ENCODE measurements around the gene PRR29.

PRR29 gene

GRCh38 chr17:64036198-64036922, 38.2 kb downstream of the PRR29 start:
- DNase-seq (ENCODE audit: low read depth), result no peak
- H3K4me3 ChIP-seq (ENCODE audit: low read depth, low read length), result no peak overlapping the region

GRCh38 chr17:64037180-64037579, 39.0 kb downstream of the PRR29 start:
- no peak for DNase-seq (ENCODE audit: low read depth)
- no peak overlapping the region for H3K4me3 ChIP-seq (ENCODE audit: low read depth, low read length)

DNA sequence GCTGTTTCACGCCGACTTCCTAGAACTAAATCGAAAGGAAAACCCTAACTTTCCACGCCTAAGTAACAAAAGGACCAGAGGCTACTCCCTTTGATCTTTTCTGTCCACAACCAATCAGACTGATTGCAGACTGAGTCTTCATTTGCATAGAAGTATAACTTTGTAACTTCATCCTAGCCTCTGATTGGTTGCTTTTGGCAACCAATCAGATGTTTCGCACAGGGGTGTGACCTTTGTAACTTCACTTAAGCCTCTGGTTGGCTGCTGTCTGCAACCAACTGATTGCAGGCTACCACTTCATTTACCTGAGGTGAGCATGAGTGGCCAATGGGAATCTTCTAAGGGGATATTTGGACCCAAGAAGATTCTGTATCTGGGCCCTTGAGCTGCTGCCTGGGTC, 39.7 kb downstream of the PRR29 start:
- no peak for DNase-seq (ENCODE audit: low read depth)
- H3K4me3 ChIP-seq (ENCODE audit: low read depth, low read length), result no peak overlapping the region

GRCh38 chr17:64038331-64039105, 40.4 kb downstream of the PRR29 start:
- no peak for DNase-seq (ENCODE audit: low read depth)
- H3K4me3 ChIP-seq (ENCODE audit: low read depth, low read length), result no peak overlapping the region

DNA sequence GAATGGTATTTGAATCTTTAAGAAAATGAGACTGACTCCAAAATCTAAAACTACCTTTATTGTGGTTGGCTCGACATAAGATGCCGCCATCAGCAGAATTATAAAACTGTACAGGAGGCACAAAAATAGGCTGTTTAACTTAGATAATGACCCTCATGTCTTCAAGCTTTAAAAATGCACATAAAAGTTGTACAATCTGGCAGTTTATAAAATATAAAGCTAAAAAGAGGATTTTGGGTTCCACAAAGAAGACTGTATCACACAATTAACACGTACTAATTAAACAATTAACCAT, 40.9 kb downstream of the PRR29 start:
- no peak for DNase-seq (ENCODE audit: low read depth)

GRCh38 chr17:64040206-64040605, 42.1 kb downstream of the PRR29 start:
- DNase-seq (ENCODE audit: low read depth), result no peak
- H3K4me3 ChIP-seq (ENCODE audit: low read depth, low read length), result no peak overlapping the region

More for the DNA sequence above, 40.9 kb downstream of the PRR29 start:
- H3K4me3 ChIP-seq (ENCODE audit: low read depth, low read length), result no peak overlapping the region

DNA sequence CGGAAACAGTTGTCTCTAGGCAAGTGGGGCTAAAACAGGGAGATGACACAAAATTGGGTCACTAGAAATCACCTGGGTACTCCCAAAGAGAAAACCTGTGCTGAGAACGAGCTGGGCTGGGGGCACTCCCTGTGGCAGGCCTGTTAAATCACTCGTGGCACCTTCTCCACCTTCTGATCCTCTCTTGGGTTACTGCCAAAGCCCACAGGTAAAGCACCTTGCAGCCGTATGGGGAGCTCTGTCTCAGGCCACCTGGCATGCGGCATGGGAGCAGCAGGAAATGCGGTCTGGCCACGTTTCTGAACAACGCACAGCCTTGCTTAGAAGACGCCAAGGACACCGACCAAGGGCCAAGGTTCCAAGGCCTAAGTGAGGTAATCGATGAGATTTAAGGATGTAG, 43.8 kb downstream of the PRR29 start:
- DNase-seq (ENCODE audit: low read depth), result no peak
- no peak overlapping the region for H3K4me3 ChIP-seq (ENCODE audit: low read depth, low read length)

DNA sequence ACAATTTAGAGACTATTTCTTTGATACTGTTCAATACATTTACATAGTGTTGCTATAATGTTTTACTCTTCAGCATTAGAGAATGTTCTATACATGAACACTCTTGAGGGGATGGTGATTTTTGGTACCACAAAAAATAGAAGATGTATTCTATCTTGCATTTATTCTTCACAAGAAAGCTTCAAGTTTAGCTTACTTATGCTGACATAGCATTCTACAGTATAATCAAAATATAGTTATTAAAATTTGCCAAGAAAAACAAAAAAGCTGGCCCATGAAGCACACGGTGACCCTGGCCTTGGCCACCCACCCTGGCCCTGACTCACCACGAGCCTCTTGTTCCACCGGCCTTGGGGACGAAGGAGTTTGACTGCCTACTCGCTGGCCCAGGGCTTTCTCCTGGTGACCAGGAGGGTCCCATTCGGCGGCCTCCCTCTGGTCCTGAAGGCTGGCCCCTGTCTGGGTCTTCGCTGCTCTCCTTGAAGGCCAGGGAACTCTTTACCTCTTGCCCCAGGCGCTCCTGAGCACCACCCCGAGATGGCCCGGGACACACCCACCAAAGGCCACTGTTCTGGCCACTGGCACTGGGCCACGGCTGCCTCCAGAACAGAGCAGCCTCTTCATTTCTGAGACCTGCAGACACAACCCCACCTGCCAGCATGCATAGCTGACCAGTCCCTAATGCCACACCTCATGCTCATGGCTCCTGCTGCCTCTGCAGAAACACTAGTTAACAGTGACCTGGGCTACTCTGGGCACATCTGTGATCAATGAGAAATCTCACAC, 44.7 kb downstream of the PRR29 start:
- DNase-seq (ENCODE audit: low read depth), result no peak

DNA sequence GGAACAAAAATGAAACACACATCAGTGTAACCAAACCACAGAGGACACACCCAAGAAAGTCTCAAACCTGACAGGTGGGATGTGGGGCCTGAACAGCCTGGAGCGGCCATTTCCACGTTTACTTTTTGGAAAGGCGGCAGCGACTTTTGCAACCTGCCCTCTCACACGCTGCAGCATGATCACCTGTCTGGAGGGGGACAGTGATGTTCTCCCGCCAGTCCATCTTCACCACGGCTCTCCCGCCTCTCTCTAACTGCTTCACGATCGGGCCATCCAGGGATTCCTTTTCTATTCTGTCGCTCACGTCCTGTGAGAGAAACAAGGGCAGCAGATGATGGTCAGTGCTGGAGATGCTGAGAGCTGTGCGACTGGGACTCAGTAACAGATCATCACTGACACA, 47.0 kb downstream of the PRR29 start:
- no peak overlapping the region for H3K4me3 ChIP-seq (ENCODE audit: low read depth, low read length)
- DNase-seq (ENCODE audit: low read depth), result no peak

More for the DNA sequence above, 44.7 kb downstream of the PRR29 start:
- no peak overlapping the region for H3K4me3 ChIP-seq (ENCODE audit: low read depth, low read length)

GRCh38 chr17:64048805-64049204, 50.7 kb downstream of the PRR29 start:
- no peak overlapping the region for H3K4me3 ChIP-seq (ENCODE audit: low read depth, low read length)
- no peak for DNase-seq (ENCODE audit: low read depth)

- no peak overlapping the region for H3K4me3 ChIP-seq (ENCODE audit: low read depth, low read length)
- no peak for DNase-seq (ENCODE audit: low read depth)
Observed at GRCh38 chr17:64051153-64051552, 53.0 kb downstream of the PRR29 start.

DNA sequence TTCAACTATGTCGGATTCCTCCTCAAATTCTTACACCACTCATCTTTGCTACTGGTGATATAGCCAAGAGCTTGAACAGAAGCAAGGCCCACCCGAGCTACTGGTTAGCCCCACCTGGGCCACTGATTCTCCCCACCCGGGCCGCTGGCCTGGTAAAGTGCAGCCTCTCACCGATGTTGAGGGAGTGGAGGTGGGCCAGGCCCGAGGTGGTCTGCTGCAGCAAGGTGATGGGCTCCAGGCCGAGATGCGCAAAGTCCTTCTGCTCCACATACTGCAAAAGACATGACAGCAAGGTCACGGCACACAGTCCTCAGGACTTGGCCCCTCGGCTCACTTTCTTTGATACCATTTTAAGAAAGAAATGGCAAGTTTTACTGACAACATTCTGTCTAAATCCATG, 55.0 kb downstream of the PRR29 start:
- no peak for DNase-seq (ENCODE audit: low read depth)
- no peak overlapping the region for H3K4me3 ChIP-seq (ENCODE audit: low read depth, low read length)

Measured in skeletal muscle cell (primary cell).